ENCODE data around the gene ASCC3. TPM values are rescaled to one million over a fixed set of nuclear protein-coding genes. Genes with fewer than 3 reads are reported as not detected.

The ASCC3 gene
- total RNA-seq, 1 donor, result 16.4 TPM

DNA sequence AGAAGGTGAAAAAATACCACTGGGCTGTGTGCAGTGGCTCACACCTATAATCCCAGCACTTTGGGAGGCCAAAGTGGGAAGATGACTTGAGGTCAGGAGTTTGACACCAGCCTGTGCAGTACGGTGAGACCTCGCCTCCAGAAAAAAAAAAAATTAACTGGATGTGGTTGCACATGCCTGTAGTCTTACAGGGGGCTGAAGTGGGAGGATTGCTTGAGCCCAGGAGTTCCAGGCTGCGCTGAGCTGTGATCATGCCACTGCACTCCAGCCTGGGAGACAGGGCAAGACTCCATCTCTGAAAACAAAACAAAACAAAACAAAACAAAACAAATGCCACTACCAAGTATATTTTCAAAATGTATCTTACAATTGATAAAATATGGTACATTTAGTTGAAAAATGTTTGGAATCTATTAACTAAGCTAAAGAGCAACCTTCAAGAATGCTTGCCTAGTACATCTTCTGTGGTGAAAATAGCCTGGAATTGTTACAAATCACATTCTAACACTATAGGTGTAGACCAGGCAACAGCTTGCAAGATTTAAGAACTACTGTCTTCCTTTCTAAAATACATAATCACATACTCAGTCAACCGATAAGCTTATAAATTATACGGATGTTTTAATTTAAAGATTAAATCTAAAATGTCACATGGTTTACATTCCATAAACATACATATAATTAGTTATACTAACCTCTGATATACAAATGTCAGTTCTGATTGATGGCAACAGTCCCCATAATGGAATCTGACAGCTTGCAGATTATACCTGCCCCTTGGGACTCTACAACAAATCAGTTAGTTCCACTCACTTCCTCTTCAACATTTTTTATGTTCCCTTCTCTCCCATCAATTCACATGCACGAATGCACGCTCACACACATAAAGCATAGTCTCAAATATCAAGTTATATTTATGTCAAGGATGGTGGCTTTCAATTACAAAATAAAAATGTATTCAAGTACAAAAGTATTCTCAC is 150.8 kb downstream of the ASCC3 start:
- DNase-seq (ENCODE audit: low read depth in 2 of 3, low spot score in 2 of 3), result no peak

- DNase-seq (ENCODE audit: low read depth in 2 of 3, low spot score in 2 of 3), result no peak
Measured at GRCh38 chr6:100726666-100727065, 154.5 kb downstream of the ASCC3 start.

DNA sequence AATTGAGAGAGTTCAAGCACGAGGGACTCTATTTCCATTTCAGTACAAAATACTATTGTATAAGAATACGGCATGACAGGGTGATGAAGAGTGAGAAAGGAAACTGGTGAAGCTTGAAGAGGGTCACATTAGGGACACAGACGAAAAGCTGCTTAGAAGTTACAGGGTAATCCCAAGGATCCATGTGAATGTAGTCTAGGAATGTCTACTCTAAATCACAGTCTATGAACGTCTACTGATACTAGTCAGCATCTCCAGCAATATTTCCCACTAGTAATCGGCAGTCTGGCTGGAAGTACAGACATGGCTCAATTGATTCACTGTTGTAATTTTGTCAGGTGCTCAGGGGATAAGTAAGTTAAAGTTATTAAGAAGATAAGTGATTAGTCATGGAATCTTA is 156.4 kb downstream of the ASCC3 start:
- no peak for DNase-seq (ENCODE audit: low read depth in 2 of 3, low spot score in 2 of 3)

- DNase-seq (ENCODE audit: low read depth in 2 of 3, low spot score in 2 of 3), result no peak
Measured at GRCh38 chr6:100724222-100724621, 156.9 kb downstream of the ASCC3 start.

GRCh38 chr6:100721256-100721655 is 159.9 kb downstream of the ASCC3 start:
- no peak for DNase-seq (ENCODE audit: low read depth in 2 of 3, low spot score in 2 of 3)

GRCh38 chr6:100719883-100720682 is 161.0 kb downstream of the ASCC3 start:
- peak in 2 of 3 donors; percentile 22 to 56 for DNase-seq (ENCODE audit: low read depth in 2 of 3, low spot score in 2 of 3)

- DNase-seq (ENCODE audit: low read depth in 2 of 3, low spot score in 2 of 3), result no peak
Measured at GRCh38 chr6:100712997-100713396, 168.1 kb downstream of the ASCC3 start.

- DNase-seq (ENCODE audit: low read depth in 2 of 3, low spot score in 2 of 3), result no peak
Measured at GRCh38 chr6:100706491-100706890, 174.6 kb downstream of the ASCC3 start.

DNA sequence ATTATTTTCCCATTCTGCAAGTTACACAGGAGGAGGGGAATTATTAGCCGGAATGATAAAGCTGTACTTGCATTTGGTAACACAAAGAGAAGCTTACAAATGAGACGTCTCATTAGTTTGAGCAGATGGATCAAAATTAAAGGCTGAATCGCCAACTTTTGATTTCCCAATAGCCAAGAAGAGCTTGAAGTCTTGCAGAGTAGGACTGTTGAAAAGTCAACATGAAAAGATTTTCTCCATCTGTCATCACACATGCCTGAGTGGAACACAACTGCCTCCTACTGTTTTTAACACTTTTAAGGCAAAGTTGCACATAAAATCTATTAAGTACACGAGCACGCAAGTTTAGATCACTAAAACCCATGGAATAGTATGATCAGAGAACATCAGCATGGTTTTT is 176.2 kb downstream of the ASCC3 start:
- DNase-seq (ENCODE audit: low read depth in 2 of 3, low spot score in 2 of 3), result no peak

DNA sequence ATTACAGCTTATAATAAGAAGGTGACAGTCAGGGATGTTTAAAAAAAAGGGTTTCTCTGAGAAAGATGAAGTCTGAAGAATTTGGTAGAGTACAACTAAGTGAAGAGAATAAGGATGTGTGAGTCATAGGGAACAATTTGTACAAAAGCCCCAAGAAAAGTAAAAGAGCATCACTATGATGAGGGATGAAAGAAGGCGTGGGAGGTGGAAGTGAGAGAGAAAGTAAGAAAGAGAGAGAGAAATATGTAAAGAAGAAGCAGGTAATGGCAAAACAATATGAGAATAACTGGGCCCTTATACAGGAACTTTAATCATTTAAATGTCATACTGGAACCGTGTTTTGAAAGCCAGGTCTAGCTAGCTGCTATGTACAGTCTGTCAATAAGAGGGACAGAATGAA is 179.4 kb downstream of the ASCC3 start:
- DNase-seq (ENCODE audit: low read depth in 2 of 3, low spot score in 2 of 3), result no peak

GRCh38 chr6:100700009-100700408 is 181.1 kb downstream of the ASCC3 start:
- DNase-seq (ENCODE audit: low read depth in 2 of 3, low spot score in 2 of 3), result no peak

DNA sequence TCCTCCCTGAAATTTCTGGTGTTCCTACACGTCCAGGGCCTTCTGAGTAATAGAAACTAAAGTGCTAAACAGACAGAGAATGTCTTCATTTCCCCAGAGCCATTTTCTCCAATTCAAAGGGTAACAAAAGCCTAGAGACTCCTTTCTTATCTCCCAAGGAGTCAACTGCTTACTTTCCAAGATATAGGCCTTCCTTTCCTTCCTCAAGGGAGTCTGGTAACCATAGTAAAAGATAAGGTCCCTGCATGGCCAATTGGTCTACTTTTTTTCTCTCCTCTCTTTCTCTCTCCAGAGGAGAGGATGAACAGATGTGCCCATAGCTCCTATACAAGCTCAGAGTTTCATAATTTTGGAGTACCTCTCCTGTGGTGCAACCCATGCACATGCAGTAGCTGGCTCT is 185.7 kb downstream of the ASCC3 start:
- no peak for DNase-seq (ENCODE audit: low read depth in 2 of 3, low spot score in 2 of 3)

DNA sequence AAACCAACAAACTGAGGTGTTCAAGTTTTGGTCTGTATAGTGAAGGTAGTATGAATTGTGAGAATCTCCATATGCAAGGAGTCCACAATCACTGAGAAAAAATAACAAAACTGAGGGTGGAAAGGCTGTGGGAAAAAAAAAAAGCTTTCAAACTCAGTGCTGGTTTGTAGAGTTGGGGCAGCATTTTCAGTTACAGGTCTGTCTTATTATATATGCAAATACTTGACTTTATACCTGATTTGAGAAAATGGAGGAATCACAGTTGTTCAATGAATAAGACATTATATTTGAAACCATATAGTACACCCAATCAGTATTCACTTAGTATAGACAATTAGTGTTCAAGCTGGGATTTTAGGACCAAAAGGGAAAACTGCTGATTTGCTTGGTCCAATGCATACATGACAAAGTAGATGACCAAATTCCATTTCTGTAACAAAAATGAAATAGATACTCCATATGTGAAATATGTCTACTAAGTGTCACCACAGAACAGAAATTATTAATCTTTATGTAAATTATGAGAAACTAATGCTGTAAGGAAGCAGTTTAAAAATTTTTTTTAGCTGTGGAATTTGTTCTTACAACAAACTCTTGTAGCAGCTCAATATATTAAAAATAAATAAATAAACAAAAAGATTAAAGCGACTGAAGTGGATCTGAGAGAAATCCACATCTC is 187.7 kb downstream of the ASCC3 start:
- no peak for DNase-seq (ENCODE audit: low read depth in 2 of 3, low spot score in 2 of 3)

DNA sequence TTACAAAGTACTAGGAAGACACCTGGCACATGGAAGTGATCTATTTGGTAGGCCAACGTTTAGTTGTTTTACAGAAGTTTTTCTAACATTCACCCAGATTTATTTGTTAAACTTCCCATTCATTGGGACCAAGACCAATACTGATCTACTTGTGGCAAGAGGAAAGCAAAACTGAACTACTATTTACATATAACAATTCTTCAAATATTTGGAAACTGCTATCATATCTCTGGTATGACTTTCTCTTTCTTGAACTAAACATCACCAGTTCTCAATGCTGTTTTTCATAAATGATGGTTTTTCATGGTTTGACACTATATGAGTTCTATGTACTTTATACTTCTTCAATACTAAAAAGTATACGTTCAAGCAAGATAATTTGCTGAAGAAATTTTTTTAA is 189.2 kb downstream of the ASCC3 start:
- DNase-seq (ENCODE audit: low read depth in 2 of 3, low spot score in 2 of 3), result no peak

DNA sequence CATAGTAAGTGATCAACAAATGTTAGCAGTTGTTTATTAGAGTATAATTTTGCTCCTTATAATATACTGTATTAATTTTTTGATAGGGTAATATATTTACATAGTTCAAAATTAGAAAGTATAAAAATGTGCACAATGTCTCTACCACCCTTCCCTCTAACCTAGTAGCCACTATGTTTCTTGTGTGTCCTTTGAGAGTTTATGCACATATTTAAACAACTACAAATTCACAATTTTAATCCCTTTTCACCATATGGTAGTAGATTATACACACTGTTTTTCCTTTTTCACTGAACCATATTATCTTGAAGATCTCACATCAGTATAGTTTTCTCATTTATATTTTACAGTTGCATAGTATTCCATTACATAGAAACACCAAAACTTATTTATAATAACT is 194.9 kb downstream of the ASCC3 start:
- DNase-seq (ENCODE audit: low read depth in 2 of 3, low spot score in 2 of 3), result no peak

DNA sequence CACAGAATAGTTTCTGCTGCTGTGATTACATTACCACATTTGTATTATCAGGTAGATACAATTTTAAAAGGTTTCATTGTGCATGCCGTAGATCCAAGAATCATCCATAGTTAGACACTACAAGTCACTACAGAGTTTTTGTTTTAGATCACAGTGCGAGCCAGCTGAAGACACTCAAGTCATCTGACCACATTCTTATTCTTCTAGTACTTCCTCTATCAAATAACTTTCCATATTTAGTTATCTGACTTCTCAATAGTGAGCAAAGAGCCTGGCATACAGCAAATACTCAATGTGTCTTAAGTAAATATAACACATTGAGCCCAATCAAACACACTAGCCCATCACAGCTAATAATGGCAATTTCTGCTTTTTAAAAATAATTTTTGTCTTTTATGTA is 195.4 kb downstream of the ASCC3 start:
- no peak for DNase-seq (ENCODE audit: low read depth in 2 of 3, low spot score in 2 of 3)

GRCh38 chr6:100680163-100680562 is 201.0 kb downstream of the ASCC3 start:
- DNase-seq (ENCODE audit: low read depth in 2 of 3, low spot score in 2 of 3), result no peak

DNA sequence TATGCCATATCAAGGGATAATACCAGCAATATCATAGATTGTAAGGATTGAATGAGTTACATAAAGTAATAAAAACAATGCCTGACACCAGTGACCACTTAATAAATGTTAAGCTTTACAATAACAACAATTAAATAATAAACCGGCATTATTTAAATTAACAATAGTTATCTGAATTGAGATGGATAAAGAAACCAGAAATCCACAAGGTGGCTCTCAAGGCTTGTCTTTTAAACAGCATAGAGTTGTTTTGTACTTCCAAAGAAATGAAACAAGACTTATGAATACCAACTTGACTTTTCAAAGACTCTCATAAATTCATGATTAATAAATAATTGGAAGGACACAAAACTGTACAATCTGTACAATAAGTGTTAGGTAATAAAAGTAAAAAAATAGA is 203.1 kb downstream of the ASCC3 start:
- DNase-seq (ENCODE audit: low read depth in 2 of 3, low spot score in 2 of 3), result peak in 2 of 3 donors; percentile 1 to 13

GRCh38 chr6:100677240-100677639 is 203.9 kb downstream of the ASCC3 start:
- DNase-seq (ENCODE audit: low read depth in 2 of 3, low spot score in 2 of 3), result no peak

DNA sequence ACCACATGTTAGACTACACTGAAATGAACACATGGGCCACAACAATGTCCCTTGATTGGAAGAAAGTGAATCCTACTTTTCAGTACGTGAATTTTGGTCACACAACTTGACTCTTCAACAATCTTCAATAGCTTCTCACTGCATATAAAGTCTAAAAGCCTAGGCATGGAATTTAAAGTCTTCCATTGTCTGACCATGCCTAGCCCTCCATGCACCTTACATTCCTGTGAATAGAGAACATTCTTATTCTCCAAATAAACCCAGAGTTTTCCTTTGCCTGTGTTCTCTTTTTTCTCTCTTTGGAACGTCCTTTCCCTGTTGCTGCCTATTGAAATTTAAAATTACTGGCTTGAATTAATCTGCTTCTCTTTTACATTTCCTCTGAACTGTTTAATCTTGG is 207.5 kb downstream of the ASCC3 start:
- DNase-seq (ENCODE audit: low read depth in 2 of 3, low spot score in 2 of 3), result no peak

- DNase-seq (ENCODE audit: low read depth in 2 of 3, low spot score in 2 of 3), result no peak
Measured at GRCh38 chr6:100671740-100672139, 209.4 kb downstream of the ASCC3 start.

Measured in hematopoietic multipotent progenitor cell (in vitro differentiated cells).